Bronchial epithelial cell (primary cell): ENCODE measurements around the gene ZNF621. TPM values are rescaled to one million over a fixed set of nuclear protein-coding genes. Genes with fewer than 3 reads are reported as not detected.

Experiments used
- DNase-seq: peaks from one replicate; pipeline ENCODE4 v3.0.0-alpha.2; 2010; ENCODE audit warnings: low read depth
- FAIRE-seq: peaks from 2 replicates; lab custom pipeline; 2011; peaks lifted over from hg19 to GRCh38; lab: Jason Lieb, UNC
- H3K27me3 ChIP-seq: 2 replicates; pipeline ENCODE4 v1.5.1; 2011; ENCODE audit warnings: low read length; ENCODE audit not compliant: control insufficient read depth, insufficient read depth
- H3K36me3 ChIP-seq: 2 replicates; pipeline ENCODE4 v1.5.1; 2011; ENCODE audit warnings: low read length; ENCODE audit not compliant: control insufficient read depth, insufficient read depth
- H3K4me3 ChIP-seq: 2 replicates; pipeline ENCODE4 v1.5.1; 2011; ENCODE audit warnings: mild to moderate bottlenecking, low read depth, low read length, control low read depth
- CTCF ChIP-seq: IDR thresholded peaks from 2 replicates; pipeline ENCODE4 v1.5.1; 2011; ENCODE audit warnings: mild to moderate bottlenecking, moderate library complexity, low read length, control low read depth, inconsistent platforms; ENCODE audit not compliant: insufficient read depth, severe bottlenecking
- total RNA-seq: library from RNA; depleted of rRNA; stranded (reverse); fragments of >200 nt; gene quantifications from 2 replicates; pipeline ENCODE4 v1.2.1, GENCODE V29; 2014

ZNF621 gene
- total RNA-seq, 1 donor from 2014 or later, result 14.5 TPM

DNA sequence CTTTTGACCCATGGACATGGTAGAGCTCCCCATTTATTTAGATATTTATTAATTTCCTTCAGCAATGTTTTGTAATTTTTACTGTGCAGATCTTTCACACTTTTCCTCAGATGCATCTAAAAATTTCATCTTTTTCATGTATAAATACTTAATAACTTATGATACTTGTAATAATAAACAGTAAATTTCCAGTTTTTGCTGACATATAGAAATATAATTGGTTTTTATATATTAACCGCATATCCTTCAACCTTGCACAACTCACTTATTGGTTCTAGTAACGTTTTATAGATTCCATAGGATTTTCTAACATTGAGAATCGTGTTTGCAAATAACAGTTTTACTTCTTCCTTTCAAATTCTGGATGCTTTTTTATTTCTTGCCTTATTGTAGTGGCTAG, 3.5 kb upstream of the ZNF621 start:
- H3K4me3 ChIP-seq, result no peak overlapping the region
- TF ChIP-seq CTCF, result no peak
- DNase-seq (no peak), FAIRE-seq (no peak)
- H3K36me3 ChIP-seq, result no peaks in the 10 kb centered on the region
- no peaks in the 10 kb centered on the region for H3K27me3 ChIP-seq

DNA sequence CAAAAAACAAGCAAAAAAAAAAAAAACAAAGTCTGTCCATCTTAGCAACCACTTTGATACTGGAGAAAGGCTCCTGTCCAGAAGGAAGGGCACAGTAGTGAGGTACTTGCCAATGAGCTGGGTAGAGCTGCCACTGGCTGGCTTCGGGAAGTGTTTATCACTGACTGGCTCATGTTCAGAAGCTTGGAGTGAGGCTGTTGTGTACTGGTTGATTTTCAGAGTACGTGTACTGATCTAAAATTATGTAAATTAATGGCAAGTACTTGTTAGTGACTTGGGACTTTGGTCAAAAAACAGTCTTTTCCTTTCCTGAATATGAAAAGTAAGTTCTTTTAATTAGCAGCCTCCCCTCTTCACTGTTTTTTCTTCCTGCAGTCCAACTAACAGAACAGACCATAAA, 979 bp upstream of the ZNF621 start:
- no peak overlapping the region for H3K4me3 ChIP-seq
- FAIRE-seq, result no peak
- peaks cover 3% of the 10 kb centered on the region for H3K36me3 ChIP-seq

DNA sequence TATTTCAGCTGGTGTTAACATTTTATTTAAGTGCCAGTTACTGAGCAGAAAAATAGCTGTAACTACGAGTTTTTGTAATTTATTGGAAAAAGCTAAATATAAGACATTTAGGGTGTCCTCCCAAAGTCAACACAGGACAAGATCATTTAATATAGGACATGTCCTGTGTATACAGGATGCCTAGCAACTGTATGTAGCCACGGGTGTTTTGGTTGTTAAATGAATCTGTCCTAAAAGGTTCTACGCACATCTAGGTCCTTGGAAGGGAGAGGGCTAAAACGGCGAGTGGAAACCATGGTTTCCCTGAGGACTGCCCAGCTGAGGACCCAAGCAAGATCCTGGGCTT, 565 bp upstream of the ZNF621 start:
- Histone ChIP-seq H3K27me3 (no peaks in the 10 kb centered on the region), H3K4me3 (peak overlapping the region; percentile 90), H3K36me3 (peaks cover 5% of the 10 kb centered on the region)
- no peak for DNase-seq
- no peak for FAIRE-seq
- no peak for TF ChIP-seq CTCF

More for the DNA sequence above, 979 bp upstream of the ZNF621 start:
- no peak for TF ChIP-seq CTCF
- no peak for DNase-seq
- H3K27me3 ChIP-seq, result no peaks in the 10 kb centered on the region

DNA sequence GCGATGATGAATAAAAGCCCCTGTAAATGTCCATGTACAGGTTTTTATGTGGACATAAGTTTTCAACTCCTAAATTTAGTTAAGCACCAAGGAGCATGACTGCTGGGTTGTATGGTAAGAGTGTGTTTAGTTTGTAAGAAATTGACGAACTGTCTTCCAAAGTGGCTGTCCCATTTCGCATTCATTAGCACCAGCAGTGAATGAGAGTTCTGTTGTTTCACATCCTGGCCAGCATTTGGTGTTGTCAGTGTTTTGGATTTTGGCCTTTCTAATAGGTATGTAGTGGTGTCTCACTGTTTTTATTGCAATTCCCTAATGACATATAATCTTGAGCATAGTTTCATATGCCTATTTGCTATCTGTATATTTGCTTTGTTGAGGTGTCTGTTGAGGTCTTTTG, 3.7 kb downstream of the ZNF621 start:
- Histone ChIP-seq H3K36me3 (peaks cover 23% of the 10 kb centered on the region), H3K4me3 (no peak overlapping the region), H3K27me3 (no peaks in the 10 kb centered on the region)
- FAIRE-seq (no peak), DNase-seq (no peak)
- TF ChIP-seq CTCF, result no peak

GRCh38 chr3:40532252-40532651, 7.5 kb downstream of the ZNF621 start:
- Histone ChIP-seq H3K4me3 (no peak overlapping the region), H3K27me3 (no peaks in the 10 kb centered on the region), H3K36me3 (peaks cover 23% of the 10 kb centered on the region)
- DNase-seq, result no peak
- no peak for FAIRE-seq
- no peak for TF ChIP-seq CTCF

DNA sequence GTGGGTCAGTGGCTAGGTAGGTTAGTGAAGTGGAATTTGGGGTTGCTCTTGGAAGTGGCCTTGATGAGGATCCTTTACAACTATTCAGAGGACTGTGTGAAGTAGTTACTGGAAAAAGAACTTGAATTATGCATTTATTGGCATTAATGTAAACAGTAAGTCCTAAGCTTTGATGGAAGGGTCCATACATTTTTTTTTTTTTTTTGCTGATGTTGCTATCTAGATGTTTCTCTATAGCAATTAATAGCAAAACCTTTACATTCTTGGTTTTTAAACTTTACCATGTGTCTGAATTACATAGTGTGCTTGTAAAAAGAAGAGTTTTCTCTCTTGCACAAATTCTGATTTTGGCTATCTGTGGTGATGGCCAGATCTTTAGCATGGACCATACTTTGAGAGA, 9.5 kb downstream of the ZNF621 start:
- peaks cover 17% of the 10 kb centered on the region for H3K36me3 ChIP-seq
- H3K4me3 ChIP-seq, result no peak overlapping the region
- no peaks in the 10 kb centered on the region for H3K27me3 ChIP-seq
- no peak for DNase-seq
- no peak for FAIRE-seq
- no peak for TF ChIP-seq CTCF
